ENCODE measurements around the gene STRIT1.

Gene STRIT1

DNA sequence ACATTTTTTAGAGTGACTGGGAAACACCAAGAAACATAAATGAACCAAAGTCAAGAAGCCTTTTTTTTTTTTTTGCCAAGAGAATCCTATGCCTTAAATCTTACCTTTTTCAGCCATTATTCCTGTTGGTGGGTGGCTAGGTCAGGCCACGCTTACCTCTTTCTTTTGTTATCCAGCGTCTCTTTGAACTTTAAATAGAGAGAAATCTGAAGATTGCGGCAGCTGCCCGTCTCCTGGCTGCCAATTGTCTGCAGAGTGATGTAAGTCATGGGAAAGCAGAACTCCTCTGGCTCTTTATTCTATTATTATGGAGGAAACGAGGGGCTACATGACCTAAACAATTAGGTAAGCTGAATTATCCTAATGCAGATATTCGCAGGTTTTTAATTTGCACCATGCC is at the start of gene STRIT1:
Gene STRIT1 (minus strand): TSS at position 168 of the 400 bp plus-strand sequence.
- no peak for DNase-seq (ENCODE audit: low spot score)

DNA sequence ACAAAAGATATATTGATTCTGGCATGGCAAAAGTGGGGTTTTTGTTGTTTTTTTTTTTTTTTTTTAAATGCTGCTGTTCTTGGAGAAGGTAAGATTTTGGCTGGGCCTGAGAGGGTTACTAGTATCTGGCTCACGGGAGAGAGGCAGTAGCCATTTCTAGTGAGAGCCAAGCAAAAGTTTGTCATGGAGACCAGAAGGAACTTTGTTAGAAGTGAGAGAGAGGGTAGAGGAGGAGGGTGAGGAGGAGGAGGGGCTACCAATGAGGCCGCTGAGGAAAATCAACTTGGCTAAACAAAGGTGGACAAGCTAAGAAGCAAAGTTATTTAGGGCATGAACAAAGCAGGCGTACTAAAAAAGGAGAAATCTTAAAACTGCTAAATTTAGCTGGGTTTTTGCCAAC is 48.9 kb upstream of the STRIT1 start:
- DNase-seq (ENCODE audit: low spot score) = no peak

DNA sequence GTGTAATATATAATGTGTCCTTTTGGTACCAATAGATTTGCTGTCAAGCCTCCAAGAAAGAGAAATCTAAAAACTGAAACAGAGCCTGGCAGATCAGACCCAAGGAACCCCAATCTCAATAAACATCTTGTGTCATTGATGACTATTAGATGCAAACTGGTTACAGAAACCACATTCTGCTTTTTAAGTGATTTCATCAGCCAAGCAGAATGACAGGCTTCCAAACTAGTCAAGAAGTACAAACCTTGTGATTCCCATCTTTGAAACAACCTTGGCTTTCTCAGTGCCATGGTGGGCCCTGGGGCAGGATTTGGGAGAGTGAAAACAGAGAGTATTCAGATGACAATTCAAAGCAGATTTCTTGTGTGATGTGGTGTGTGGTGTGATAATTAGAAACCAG is 45.6 kb upstream of the STRIT1 start:
- DNase-seq (ENCODE audit: low spot score) = no peak

DNA sequence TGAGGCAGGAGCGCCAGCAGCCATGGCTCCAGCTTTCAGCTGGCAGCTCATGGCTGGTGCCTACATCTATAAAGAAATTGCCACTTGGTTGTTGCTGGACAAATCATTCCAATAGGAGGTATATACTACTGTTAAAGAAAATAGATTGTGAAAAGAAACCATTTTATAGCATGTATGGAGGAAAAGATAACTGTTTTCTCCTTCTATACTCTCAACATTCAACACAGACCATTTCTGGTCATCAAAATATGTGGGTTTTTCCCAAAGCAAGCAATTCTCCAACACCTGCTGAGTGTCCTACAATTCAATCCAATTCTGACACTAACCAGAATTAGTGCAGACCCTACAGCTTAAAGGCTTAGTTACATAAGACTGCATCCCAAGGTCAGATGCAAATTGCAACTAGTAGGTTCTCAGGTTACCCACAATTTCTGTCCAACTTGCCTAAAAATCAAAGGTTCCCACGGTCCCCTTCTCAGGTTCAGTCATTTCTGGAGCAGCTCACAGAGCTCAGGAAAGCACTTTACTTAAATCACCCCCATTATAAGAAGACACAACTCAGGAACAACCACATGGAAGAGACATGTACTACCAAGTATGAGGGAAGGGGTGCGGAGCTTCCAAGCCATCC is 42.4 kb upstream of the STRIT1 start:
- no peak for DNase-seq (ENCODE audit: low spot score)

DNA sequence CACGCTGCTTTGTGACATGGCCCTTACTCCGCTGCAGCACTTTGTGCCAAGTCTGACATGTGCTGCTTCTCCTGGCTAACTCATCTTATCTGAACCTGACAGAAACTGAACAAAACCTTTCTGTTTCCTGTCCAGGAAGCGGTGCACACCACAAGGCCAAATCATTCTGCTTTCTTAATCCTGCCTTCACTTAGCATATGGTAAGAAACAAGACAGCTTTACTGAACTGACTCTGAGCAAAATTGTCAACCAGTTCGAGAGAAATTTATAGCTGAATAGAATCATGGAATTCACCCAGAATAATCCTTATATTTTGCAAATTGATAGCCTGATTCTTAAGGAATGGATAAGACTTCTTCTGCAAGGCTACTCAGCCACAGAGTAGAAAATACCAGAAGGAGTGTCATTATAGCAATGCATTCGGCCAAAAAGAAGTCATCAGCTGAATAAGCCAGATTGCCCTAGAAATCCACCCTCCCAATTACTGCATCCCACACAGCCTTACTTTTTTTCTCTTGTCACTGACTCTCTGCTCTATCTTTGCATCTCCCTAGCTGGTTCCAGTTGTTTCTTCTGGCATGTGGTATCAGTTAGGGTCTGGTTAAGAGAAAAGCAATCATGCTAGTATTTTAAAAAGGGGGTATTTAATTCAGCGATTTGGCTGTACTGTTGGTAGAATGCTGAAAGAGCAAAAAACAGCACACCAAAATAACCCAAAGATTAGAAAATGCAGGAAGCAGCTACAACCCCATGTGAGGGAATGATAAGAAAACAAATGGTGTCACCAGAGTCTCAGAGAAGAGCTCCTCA is 41.6 kb upstream of the STRIT1 start:
- no peak for DNase-seq (ENCODE audit: low spot score)

DNA sequence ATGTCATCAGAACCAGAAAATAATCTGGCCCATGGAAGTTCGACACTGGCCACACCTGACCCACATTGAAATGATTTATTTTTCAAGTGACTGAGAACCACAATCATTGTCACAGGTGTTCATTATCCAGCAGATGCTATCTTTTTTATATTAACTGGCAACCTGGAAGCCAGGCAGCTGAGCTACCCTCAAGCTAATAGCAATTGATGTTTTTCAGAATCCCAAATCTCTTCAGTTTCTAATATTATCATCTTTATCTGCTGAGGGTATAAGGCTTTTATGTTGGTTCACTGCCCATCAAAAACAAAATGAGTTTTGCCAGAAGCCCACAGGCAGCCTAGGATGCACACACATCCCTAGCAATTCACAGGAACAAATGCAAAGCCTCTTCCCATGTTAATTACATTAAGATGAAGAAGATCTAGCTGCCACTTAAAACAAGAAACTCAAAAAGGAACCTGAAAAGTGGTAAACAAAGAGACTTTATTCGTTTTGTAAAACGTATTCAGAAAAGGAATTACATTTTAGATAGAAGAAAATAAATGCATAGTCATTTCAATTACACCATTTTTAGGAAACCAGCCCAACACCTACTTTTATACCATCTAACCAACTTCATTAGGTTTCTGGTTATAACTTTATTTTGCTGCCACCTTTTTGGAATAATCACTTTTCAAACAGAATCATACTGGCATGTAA is 40.9 kb upstream of the STRIT1 start:
- DNase-seq (ENCODE audit: low spot score) = no peak

DNA sequence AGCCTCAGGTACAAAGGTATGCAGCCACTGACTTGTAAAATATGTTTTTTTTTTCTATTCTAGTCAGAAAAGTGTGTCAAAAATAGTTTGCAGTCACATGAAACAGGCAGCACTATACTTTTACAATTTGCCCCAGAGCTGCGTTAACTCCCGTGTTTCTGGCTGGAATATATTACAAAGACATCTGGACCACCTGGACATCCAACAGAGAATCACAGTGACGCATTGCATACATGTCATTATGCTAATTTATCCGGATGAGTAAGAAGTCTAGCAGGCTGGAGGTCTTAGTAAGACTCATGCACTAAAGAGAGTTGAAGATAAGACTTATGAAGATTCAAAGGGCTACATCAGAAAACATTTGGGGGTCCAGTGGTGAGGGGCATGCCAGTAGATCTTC is 39.2 kb upstream of the STRIT1 start:
- DNase-seq (ENCODE audit: low spot score) = no peak

DNA sequence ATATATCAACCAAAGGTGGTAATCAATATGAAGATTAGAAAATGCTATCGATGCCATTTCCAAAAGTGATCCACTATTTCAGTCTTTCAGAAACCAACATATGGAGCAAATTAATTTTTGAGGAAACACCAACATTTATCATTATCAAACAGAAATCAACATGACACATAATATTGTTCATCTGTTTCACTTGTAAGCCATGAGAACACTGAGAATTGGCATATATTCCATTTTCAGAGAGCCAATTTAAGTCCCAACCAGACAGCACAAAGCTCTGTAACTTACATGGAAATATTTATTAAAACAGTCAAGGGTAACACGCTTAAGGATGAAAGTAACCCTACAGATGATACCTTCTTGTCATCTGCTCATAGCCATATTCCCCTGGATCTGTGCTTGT is 37.6 kb upstream of the STRIT1 start:
- no peak for DNase-seq (ENCODE audit: low spot score)

DNA sequence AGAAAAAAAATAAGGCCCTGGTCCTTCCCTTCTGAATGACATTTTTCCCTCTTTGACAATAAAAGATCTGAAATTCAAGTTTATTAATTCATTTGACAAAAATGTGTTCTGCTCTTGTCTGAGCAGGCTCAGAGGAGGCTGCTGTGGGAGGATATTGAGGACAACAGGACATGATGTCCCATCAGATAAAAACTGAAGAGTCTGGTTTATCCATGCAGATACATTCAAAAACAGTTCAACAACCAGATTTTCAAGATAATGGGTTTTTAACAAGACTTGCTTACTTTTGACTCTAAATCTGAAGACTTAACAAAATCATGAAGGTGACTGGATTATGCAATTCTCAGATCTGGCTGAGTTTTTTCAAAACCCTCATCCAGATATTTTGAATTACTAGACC is 36.9 kb upstream of the STRIT1 start:
- DNase-seq (ENCODE audit: low spot score) = no peak

DNA sequence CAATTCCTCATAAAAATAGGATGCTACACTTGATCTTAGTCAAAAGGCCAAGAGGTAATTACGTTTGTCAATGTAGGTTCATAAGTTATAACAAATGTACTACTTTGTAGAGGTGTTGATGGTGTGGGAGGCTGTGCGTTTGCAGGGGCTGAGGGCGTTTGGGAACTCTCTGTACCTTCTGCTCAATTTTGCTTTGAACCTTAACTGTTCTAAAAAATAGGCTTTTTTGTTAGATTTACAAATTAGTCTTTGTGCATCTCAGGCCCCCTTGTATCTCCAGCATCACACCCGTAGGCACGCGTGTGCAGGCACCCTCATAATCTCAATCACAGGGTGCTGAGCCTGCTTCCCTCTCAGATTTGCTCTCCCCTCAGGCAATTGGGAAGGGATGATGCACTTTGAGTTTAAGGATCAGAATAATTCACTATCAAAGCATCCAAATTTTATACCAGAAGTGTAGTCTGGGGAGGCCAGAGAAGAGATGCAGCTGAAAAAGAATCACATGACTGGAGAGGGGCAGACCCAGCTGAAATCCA is 36.1 kb upstream of the STRIT1 start:
- DNase-seq (ENCODE audit: low spot score) = no peak

DNA sequence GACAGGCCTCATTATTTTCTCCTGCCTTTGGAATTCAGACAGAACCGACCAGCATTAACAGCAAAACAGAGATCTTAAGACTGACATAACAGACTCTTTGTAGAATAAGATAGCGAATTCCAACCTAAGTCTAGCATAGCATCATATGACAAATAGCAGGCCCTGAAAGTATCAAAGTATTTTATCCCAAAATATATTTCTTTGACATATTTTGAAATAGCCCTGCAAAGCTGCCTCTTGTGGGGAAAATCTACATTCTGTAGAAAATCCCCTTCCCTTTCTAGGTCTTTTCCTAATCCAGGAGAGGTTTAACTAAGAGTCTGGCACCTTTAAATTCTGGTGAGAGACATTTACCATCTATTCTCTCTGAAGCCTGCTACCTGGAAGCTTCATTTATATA is 34.4 kb upstream of the STRIT1 start:
- DNase-seq (ENCODE audit: low spot score) = no peak

DNA sequence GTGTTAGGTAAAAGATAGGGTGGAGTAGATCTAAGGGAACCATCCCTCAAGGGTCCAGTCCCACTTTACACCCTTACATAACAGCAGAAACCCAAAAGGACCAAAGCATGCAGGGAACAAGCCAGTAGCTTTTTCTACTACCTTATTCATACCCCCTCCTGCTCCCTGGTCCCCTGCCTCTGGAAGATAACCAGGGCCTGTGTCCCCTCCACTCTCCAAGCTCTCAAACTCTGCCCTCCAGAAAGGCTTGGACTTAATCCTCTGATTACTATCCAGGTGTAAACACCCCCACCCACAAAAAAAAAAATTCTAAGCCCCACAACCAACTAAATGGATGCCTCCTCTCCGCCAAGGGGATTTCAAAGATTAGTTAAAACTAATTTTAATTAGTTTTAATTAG is 33.9 kb upstream of the STRIT1 start:
- DNase-seq (ENCODE audit: low spot score) = no peak

DNA sequence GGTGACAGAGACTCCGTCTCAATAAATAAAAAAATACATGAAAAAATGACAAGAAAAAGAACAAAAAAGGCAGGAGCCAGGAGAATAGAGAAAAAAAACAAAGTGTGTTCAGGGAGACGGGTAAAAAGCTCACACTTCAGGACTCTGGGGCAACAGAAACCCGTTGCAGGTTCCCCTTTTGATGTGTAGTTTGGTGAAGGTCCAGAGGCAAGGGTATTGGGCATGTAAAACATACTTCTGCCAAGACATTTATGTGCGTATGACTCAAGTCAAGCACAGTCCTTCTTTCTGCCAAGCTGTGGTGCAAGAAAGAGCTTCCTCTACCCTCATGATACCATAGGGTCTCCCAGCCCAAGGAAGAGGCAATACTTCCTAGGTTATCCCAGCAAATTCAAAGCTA is 33.4 kb upstream of the STRIT1 start:
- no peak for DNase-seq (ENCODE audit: low spot score)

DNA sequence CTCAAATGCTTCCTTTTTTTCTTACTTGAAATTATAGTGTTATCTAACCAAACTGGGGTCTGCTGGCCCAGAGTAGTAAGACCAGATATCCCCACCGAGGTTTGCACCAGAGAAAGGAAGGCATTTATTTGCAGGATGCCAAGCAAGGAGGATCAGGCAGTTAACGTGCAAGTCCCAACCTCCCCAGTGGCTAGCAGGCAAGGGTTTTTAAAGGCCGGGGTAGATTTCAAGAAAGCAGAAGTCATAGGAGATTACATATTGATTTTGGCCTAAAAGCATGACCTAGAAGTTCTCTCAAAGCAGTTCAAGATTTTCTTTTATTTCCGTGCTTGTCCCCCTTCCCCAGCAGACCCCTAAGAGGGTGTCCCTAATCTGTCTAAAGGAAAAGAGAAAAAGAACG is 32.8 kb upstream of the STRIT1 start:
- DNase-seq (ENCODE audit: low spot score) = no peak

DNA sequence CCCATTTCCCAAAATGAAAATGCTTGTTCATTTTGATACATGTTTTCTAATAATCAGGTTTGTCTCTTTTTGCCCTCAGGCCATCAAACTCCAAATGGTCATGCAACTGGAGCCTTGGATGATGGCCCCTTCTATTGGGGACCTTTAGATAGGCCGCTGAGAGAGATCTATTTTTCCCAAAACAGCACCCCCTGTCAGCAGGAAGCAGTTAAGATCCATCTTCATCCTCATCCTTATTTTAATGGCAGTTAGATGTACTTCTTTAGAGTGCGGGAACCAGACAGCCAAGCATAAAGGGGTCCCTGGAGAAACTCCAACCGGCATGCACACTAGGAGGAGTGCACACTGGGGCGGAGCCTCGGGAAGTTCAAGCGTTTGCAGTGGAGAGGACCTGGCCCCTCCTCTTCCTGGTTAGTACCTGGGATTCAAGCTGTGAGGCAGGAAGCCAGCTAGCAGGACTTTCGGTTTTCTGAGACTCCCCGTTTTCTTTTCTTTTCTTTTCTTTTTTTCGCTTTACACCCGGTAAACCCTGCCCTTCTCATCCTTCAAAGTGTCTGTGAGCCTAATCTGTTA is 31.9 kb upstream of the STRIT1 start:
- peak; percentile 19 for DNase-seq (ENCODE audit: low spot score)

DNA sequence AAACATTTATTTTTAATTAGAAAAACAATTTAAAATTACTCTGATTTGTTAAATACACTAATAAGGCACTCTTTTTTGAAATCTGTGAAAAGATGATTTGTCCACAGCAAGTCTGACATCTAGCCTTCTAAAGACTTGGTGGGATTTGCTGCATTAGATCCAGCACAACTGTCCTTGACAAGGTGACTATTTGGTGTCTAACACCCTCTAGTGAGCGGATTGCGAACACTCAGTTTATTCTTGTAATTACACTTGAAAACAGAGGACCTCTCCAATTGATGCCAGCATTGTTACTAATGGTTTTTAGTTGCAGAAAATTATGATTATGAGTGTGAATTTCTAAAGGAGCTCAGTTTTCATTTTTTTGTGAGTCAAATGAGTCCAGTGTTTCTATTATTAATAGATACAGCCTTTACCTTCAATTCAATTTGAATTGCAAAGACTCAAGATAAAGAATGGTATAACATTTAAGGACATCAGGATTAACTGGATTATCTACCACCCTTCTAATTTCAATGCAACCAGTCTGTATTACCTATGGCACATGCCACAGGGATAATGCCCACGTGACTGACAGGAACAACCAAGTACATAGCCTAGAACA is 29.7 kb upstream of the STRIT1 start:
- DNase-seq (ENCODE audit: low spot score) = peak; percentile 62

DNA sequence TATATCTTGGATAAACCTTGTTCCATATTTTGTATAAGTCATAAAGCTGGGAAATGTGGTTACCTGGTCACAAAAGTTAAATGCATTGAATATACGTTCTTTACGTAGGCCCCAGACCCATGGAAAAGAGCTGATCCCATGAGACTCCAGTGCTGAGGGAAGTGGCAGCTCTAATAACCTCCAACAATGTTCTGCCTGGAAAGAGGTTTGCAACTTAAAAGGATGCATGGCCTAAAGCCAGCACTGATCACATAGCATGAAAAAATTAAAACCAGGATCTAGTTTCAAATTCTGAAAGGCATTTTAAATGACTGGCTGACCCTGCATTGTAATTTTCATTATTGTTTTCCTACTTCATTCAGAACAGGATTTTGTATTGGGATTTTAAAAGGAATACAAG is 27.9 kb upstream of the STRIT1 start:
- DNase-seq (ENCODE audit: low spot score) = no peak

DNA sequence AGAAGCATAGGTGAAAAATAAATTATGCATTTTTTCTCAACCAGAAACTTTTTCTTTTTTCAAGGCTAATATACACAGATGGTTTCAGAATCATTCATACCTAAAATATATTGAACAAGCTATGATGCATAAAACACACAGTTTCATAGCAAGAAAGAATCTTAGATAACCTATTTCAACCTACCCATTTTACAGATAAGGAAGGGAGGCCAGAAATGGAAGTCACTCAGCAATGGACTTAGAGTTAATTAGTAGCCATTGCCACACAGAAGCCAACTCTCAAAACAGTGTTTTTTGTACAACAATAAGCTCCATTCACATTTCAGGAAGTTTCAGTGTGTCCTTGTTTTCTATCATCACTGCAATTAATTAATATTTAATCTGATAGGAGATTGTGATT is 27.5 kb upstream of the STRIT1 start:
- DNase-seq (ENCODE audit: low spot score) = no peak

DNA sequence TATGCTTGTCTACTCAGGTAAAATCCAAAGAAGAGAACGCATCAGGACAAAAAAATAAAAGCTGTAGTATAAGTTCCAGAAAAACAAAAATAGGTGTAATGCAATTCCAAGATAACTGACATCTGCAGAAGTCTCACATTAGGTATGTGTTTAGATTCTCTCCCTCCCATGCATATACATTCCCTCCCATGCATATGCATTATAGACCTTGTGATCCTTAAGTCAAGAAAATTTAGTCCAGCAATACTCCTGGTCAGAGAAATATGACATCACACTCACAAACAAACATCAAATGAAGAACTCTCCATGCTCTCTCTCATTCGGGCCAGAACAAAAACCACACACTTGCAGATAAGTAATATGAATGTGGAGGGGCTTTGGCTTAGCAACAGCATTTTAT is 25.3 kb upstream of the STRIT1 start:
- DNase-seq (ENCODE audit: low spot score) = no peak

DNA sequence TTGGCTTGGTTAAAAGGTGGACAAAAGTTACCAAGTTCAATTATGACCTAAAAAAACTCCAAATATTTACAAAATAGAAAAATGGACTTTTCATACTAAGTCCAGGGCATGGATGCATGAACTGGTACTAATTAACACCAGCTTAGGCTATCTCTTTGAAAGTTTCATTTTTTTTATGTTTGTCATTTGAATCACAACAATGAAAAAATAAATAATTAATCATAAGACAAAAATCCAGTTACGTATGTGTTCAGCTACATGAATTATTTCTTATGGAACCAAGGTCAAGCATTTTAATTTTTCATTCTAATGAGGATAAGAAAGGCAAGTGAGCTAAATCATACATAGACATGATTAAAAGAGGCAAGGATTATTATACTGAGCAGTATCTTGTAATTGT is 23.7 kb upstream of the STRIT1 start:
- no peak for DNase-seq (ENCODE audit: low spot score)

DNA sequence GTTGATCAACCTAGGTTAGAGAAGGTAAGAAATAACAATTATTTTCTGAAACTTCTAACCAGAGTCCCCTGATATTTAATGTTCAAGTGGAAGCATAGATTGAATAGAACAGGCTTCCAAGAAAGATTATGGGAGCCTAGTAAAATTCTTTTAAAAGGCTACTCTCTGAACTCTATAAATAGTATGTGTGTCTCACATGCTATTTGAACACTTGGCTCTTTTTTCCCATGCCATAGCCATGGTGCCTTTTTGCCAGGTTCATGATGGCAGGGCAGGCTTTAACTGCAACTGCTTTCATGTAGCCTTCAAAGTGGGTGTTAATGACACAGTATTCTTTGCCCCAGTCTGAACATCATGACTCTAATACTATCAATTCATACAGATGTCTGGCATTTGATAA is 22.9 kb upstream of the STRIT1 start:
- DNase-seq (ENCODE audit: low spot score) = no peak

DNA sequence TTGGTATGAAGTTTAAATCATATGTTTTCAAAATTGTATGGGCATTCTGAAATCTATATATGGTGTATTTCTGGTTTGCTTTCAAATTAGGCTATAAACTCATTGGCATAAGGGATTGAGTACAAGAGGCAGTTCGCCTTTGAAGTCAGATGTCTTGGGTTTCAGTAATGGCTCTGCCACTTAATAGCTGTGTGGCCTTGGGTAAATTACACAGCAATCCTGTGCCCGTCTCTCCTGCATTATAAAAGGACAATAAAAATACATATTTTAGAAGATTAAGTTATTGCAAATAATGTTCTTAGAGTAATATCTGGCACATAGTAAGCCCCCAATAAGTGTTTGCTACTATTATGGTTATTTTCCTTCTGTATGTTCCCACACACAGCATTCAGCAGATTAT is 20.4 kb upstream of the STRIT1 start:
- DNase-seq (ENCODE audit: low spot score) = no peak

All from LoVo (cell line).